BE2C (cell line): ENCODE measurements around the gene DSTYK. TPM values are rescaled to one million over a fixed set of nuclear protein-coding genes. Genes with fewer than 3 reads are reported as not detected.
A peak's percentile ranks its signal among the peaks of the same experiment; 100 is the strongest.

Experiments used
- DNase-seq: peaks from one replicate; pipeline ENCODE4 v3.0.0-alpha.2; 2020
- H3K27me3 ChIP-seq: fragments of 250-450 bp; sonication (Bioruptor Pico); 2 replicates; pipeline ENCODE4 v1.5.1; 2020; ENCODE audit warnings: mild to moderate bottlenecking
- H3K36me3 ChIP-seq: fragments of 250-450 bp; sonication (Bioruptor Pico); 2 replicates; pipeline ENCODE4 v1.5.1; 2020; ENCODE audit warnings: mild to moderate bottlenecking
- H3K4me1 ChIP-seq: fragments of 250-450 bp; sonication (Bioruptor Pico); 2 replicates; pipeline ENCODE4 v1.5.1; 2020
- H3K4me3 ChIP-seq: 2 replicates; pipeline ENCODE4 v1.5.1; 2011; ENCODE audit warnings: low read depth, low read length
- H3K9me3 ChIP-seq: fragments of 250-450 bp; sonication (Bioruptor Pico); 2 replicates; pipeline ENCODE4 v1.5.1; 2020
- CTCF ChIP-seq: IDR thresholded peaks from 2 replicates; pipeline ENCODE4 v1.5.1; 2012; ENCODE audit warnings: mild to moderate bottlenecking, low read depth, low read length
- polyA plus RNA-seq: library from polyadenylated mRNA; unstranded; fragments of >200 nt; gene quantifications from one replicate; pipeline ENCODE4 v1.2.1, GENCODE V29; 2012; ENCODE audit warnings: low read depth, missing spikeins; ENCODE audit not compliant: insufficient read length, insufficient read depth

The DSTYK gene
- polyA plus RNA-seq: 2.7 TPM

- H3K36me3 ChIP-seq: no peaks in the 10 kb centered on the region
- no peaks in the 10 kb centered on the region for H3K4me1 ChIP-seq
- no peaks in the 10 kb centered on the region for H3K27me3 ChIP-seq
- H3K9me3 ChIP-seq: no peaks in the 10 kb centered on the region
- TF ChIP-seq CTCF: no peak
- H3K4me3 ChIP-seq: peak within 1 kb of the TSS; percentile 92
- DNase-seq: peak; percentile 95
Observed at GRCh38 chr1:205211169-205211838, at the start of gene DSTYK. DSTYK (minus strand) TSS chr1:205211702; CDS start chr1:205211535, 167 bp downstream.

DNA sequence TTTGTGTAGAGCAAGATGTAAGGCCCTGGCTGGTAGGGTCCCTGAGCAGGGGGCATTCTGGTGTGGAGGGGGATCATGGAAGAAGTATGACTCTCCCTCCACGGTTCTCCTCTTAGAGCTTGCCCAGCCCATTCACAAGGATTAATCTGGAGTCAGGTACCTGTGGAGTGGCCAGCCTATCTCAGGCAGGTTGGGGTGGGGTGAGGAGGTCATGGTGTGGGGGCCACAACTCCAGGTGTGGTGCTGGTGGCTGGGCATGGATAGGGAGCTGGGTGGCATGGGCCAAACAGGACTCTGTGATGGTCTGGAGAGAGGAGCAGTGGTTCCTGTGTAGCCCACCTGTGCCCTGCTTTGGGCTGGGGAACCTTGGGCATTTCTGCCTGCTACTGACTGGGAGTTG lies 48.5 kb upstream of the DSTYK start:
- no peaks in the 10 kb centered on the region for H3K36me3 ChIP-seq
- no peak for DNase-seq
- H3K27me3 ChIP-seq: no peaks in the 10 kb centered on the region
- H3K4me3 ChIP-seq: no peak overlapping the region
- H3K4me1 ChIP-seq: peaks cover 6% of the 10 kb centered on the region
- H3K9me3 ChIP-seq: no peaks in the 10 kb centered on the region
- TF ChIP-seq CTCF: no peak

GRCh38 chr1:205259324-205259832 lies 47.9 kb upstream of the DSTYK start:
- H3K27me3 ChIP-seq: no peaks in the 10 kb centered on the region
- no peak for TF ChIP-seq CTCF
- no peaks in the 10 kb centered on the region for H3K9me3 ChIP-seq
- no peak for DNase-seq
- H3K4me1 ChIP-seq: peaks cover 6% of the 10 kb centered on the region
- H3K4me3 ChIP-seq: no peak overlapping the region
- no peaks in the 10 kb centered on the region for H3K36me3 ChIP-seq

GRCh38 chr1:205258719-205259118 lies 47.2 kb upstream of the DSTYK start:
- peak; percentile 65 for DNase-seq
- H3K36me3 ChIP-seq: no peaks in the 10 kb centered on the region
- no peak for TF ChIP-seq CTCF
- H3K27me3 ChIP-seq: no peaks in the 10 kb centered on the region
- H3K4me1 ChIP-seq: peaks cover 6% of the 10 kb centered on the region
- H3K4me3 ChIP-seq: no peak overlapping the region
- no peaks in the 10 kb centered on the region for H3K9me3 ChIP-seq

- Histone ChIP-seq H3K4me1 (peaks cover 6% of the 10 kb centered on the region), H3K27me3 (no peaks in the 10 kb centered on the region), H3K4me3 (no peak overlapping the region), H3K9me3 (no peaks in the 10 kb centered on the region), H3K36me3 (no peaks in the 10 kb centered on the region)
- no peak for DNase-seq
- no peak for TF ChIP-seq CTCF
Observed at GRCh38 chr1:205258261-205258691, 46.8 kb upstream of the DSTYK start.

GRCh38 chr1:205257735-205258134 lies 46.2 kb upstream of the DSTYK start:
- no peaks in the 10 kb centered on the region for H3K27me3 ChIP-seq
- no peak overlapping the region for H3K4me3 ChIP-seq
- TF ChIP-seq CTCF: no peak
- no peaks in the 10 kb centered on the region for H3K9me3 ChIP-seq
- no peaks in the 10 kb centered on the region for H3K36me3 ChIP-seq
- peaks cover 6% of the 10 kb centered on the region for H3K4me1 ChIP-seq
- DNase-seq: no peak
